T-cell (primary cell): Measurements from ENCODE around the gene TSHZ1. TPM values are rescaled to one million over a fixed set of nuclear protein-coding genes. Genes with fewer than 3 reads are reported as not detected.

ENCODE experiments used
- ATAC-seq, 4 experiments: fragments of 200-7000 bp in 3 of 4; fragments of 150-1000 bp in 1 of 4; cut with Tn5 transposase; replicated peaks in 1 of 4; 1 replicate in 3 of 4; 2 replicates in 1 of 4; pipeline ENCODE4 v1.10.0; 2021; ENCODE audit warnings: moderate library complexity in 3 of 4, mild to moderate bottlenecking in 2 of 4, moderate number of reproducible peaks in 1 of 4
- CTCF ChIA-PET, 2 donors: fragments of 300-600 bp; sonication (Branson Sonifier 250); formaldehyde crosslinking; loops; one replicate each; lab custom pipeline; 2022; ENCODE audit warnings: antibody characterized with exemption in 2 of 2; lab: Charles Lee
- POLR2A ChIA-PET, 2 donors: fragments of 300-600 bp; sonication (Branson Sonifier 250); formaldehyde crosslinking; loops; one replicate each; lab custom pipeline; 2022; ENCODE audit warnings: antibody characterized with exemption in 2 of 2; lab: Charles Lee
- DNase-seq, 35 experiments: peaks; one replicate each; pipeline versions ENCODE4 v3.0.0 to v3.0.0-alpha.2; 2013 to 2023
- H3K27ac ChIP-seq: one replicate; pipeline ENCODE4 v1.5.1; 2013; ENCODE audit warnings: low read length
- H3K27me3 ChIP-seq, 2 experiments: replicated peaks in 1 of 2; 1 replicate in 1 of 2; 2 replicates in 1 of 2; pipeline versions ENCODE4 v1.6.1 to v1.7.0; 2013; ENCODE audit warnings: low read length in 1 of 2, mixed read lengths in 1 of 2; ENCODE audit not compliant: control insufficient read depth in 2 of 2, insufficient read depth in 2 of 2; ENCODE audit errors: extremely low read depth in 1 of 2
- H3K36me3 ChIP-seq, 2 donors: 1 replicate in 1 of 2; 2 replicates in 1 of 2; pipeline versions ENCODE4 v1.6.1 to v1.7.0; 2013; ENCODE audit warnings: low read length in 1 of 2; ENCODE audit not compliant: control insufficient read depth in 2 of 2, insufficient read depth in 1 of 2; ENCODE audit errors: extremely low read depth in 1 of 2
- H3K4me1 ChIP-seq, 2 experiments: 1 replicate in 1 of 2; 2 replicates in 1 of 2; pipeline versions ENCODE4 v1.6.1 to v1.7.0; 2013; ENCODE audit warnings: low read length in 2 of 2, mixed read lengths in 1 of 2; ENCODE audit not compliant: insufficient read depth in 2 of 2, control insufficient read depth in 1 of 2; ENCODE audit errors: extremely low read depth in 1 of 2
- H3K4me3 ChIP-seq, 2 donors: 1 replicate in 1 of 2; 2 replicates in 1 of 2; pipeline versions ENCODE4 v1.5.1 to v1.7.0; 2013; ENCODE audit warnings: mild to moderate bottlenecking in 2 of 2, low read length in 1 of 2, moderate library complexity in 1 of 2; ENCODE audit not compliant: control insufficient read depth in 1 of 2; ENCODE audit errors: extremely low read depth in 1 of 2
- H3K9me3 ChIP-seq: 2 replicates; pipeline ENCODE4 v1.7.0; 2013
- H3K27ac Mint-ChIP-seq, 2 donors: one replicate each; pipeline ENCODE4 v1.8.0; 2020 to 2021; ENCODE audit warnings: mild to moderate bottlenecking in 2 of 2, mixed read lengths in 2 of 2
- H3K27me3 Mint-ChIP-seq, 2 donors: one replicate each; pipeline ENCODE4 v1.8.0; 2021 to 2022; ENCODE audit warnings: mixed read lengths in 2 of 2
- H3K36me3 Mint-ChIP-seq: one replicate; pipeline ENCODE4 v1.8.0; 2021; ENCODE audit warnings: mixed read lengths
- H3K4me1 Mint-ChIP-seq, 3 donors: one replicate each; pipeline ENCODE4 v1.8.0; 2020 to 2022; ENCODE audit warnings: mixed read lengths in 3 of 3, mild to moderate bottlenecking in 1 of 3
- H3K4me3 Mint-ChIP-seq, 3 donors: one replicate each; pipeline ENCODE4 v1.8.0; 2020 to 2022; ENCODE audit warnings: mild to moderate bottlenecking in 3 of 3, mixed read lengths in 3 of 3, moderate library complexity in 3 of 3
- H3K9me3 Mint-ChIP-seq, 3 donors: one replicate each; pipeline ENCODE4 v1.8.0; 2020 to 2022; ENCODE audit warnings: mixed read lengths in 3 of 3
- WGBS: methylation state at CpG from one replicate; pipeline ENCODE4 v1.1.5; 2013; ENCODE audit warnings: missing lambda C conversion rate; ENCODE audit not compliant: insufficient coverage; 5-methylcytosine and 5-hydroxymethylcytosine counted together
- total RNA-seq, 35 experiments: library from RNA in 6 of 35; stranded (reverse) in 6 of 35; fragments of 120-200 nt in 1 of 35; gene quantifications; one replicate each; pipeline versions ENCODE4 v1.2.1 to v1.2.4 and lab custom pipeline; 2013 to 2026

The TSHZ1 gene
- total RNA-seq, 5 donors from 2014 or later (not counting 1 experiment from before 2014, with no cell fraction given), result 26.5 to 31.3 (median 28.2) TPM

DNA sequence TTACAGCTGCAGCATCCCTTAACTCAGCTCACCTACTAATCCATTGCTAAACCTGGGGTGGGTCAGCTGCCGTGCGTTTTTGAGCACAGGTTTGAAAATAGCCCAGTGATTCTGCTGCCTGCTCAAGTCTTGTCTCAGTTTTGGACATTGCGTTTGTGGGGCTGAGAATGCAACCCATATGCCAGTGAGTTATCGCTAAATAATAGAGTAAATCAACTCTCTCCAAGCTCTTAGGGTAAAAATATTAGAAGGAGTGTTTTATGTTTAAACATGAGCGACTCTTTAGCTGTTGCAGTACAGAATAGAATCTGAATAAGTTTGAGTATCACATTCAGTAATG lies 2.1 kb downstream of the TSHZ1 start:
- no peaks in the 10 kb centered on the region for H3K27me3 ChIP-seq
- Mint-ChIP-seq H3K4me3 (peak overlapping the region; percentile 84 to 89 (median 88)), H3K4me1 (peaks cover 65 to 67% (median 66%) of the 10 kb centered on the region in 3 donors), H3K27me3 (no peaks in the 10 kb centered on the region), H3K36me3 (peaks cover 4% of the 10 kb centered on the region), H3K9me3 (no peaks in the 10 kb centered on the region), H3K27ac (peak overlapping the region; percentile 83 to 91)
- 70% methylated on average over 2 of the region's 5 CpGs for WGBS
- no peaks in the 10 kb centered on the region for H3K9me3 ChIP-seq
- ChIA-PET POLR2A (interaction anchor here in 1 of 2 donors (0.7 to 0.9 kb wide), 2 partner anchors 18 to 34 kb away, joined by 3 to 4 read pairs; no protein-coding TSS in a partner anchor), CTCF (interaction anchor here (0.6 to 1.2 kb wide), 3 partner anchors 35 to 267 kb away, joined by 3 read pairs; no protein-coding TSS in a partner anchor)
- H3K4me1 ChIP-seq, result peaks cover 16 to 44% of the 10 kb centered on the region in 2 experiments
- H3K36me3 ChIP-seq, result no peaks in the 10 kb centered on the region
- ATAC-seq (no peak), DNase-seq (no peak)
- H3K4me3 ChIP-seq, result peak overlapping the region in 1 of 2 donors; percentile 56
- H3K27ac ChIP-seq, result no peak overlapping the region

DNA sequence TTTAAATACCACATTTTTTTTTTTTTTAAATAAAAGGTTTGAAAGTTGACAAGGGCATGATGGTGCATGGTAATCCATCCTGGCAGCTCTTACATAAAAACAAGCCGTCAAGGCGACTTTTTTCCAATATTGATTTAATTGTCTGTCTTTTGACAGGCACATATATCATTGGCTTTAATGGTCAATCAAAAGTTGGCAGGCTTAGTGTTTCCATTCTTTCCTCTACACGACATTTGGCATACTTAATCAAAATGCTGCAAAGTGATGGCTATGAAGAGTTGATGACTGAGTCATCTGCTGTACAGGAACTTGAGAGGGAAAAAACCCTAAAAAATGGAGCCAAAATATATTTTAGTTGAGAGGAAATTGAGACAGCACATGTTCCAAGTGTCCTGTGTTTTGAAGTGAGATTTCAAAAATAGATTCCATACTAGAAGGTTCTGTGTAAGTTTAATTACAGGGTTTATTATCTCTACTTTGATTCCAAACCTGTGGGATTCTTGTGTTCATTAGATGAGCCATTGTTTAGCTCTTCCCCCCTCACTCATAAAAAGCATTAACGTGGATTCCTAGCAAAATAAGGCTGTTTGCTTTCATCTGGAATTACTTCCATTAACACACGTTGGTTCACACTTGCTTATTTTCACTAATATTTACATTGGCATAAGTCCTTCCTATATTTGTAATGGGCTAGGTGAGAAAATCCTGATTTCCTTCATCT lies 3.2 kb downstream of the TSHZ1 start:
- no peak for DNase-seq
- peaks cover 4% of the 10 kb centered on the region for H3K36me3 Mint-ChIP-seq
- Histone ChIP-seq H3K4me1 (peaks cover 15 to 39% of the 10 kb centered on the region in 2 experiments), H3K4me3 (no peak overlapping the region), H3K27me3 (no peaks in the 10 kb centered on the region), H3K36me3 (no peaks in the 10 kb centered on the region), H3K9me3 (no peaks in the 10 kb centered on the region), H3K27ac (no peak overlapping the region)
- 100% methylated on average over 1 of the region's 5 CpGs for WGBS
- no peaks in the 10 kb centered on the region for H3K27me3 Mint-ChIP-seq
- H3K4me3 Mint-ChIP-seq, result peak overlapping the region; percentile 26 to 89 (median 88)
- no peak for ATAC-seq
- H3K4me1 Mint-ChIP-seq, result peaks cover 67 to 72% (median 71%) of the 10 kb centered on the region in 3 donors
- ChIA-PET CTCF (interaction anchor here in 1 of 2 donors (0.7 kb wide), 1 partner anchor 256 kb away, joined by 3 read pairs; no protein-coding TSS in a partner anchor), POLR2A (interaction anchor here in 1 of 2 donors (1.0 kb wide), 1 partner anchor 34 kb away, joined by 4 read pairs; no protein-coding TSS in a partner anchor)
- H3K27ac Mint-ChIP-seq, result peak overlapping the region; percentile 36 to 78
- no peaks in the 10 kb centered on the region for H3K9me3 Mint-ChIP-seq

DNA sequence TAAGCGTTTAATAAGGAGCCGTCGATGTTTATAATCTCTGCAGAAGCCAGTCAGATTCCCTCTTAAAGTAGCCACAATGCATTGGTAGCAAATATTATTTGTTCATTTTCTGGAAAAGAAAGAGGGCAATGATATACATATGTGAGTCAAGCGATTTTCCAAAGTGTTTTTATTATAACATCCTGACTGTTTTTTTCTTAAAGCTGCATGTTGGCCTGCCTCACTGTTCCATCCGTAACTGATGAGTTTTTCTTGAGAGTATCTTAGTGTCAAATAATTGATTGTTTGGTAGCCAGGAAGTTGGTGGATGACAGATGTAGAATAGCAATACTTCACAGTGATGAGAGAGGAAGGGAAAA lies 3.7 kb downstream of the TSHZ1 start:
- H3K4me1 Mint-ChIP-seq, result peaks cover 73 to 76% (median 75%) of the 10 kb centered on the region in 3 donors
- CTCF ChIA-PET, result interaction anchor here in 1 of 2 donors (0.7 kb wide), 1 partner anchor 257 kb away, joined by 3 read pairs; no protein-coding TSS in a partner anchor
- Histone ChIP-seq H3K4me3 (no peak overlapping the region), H3K27me3 (no peaks in the 10 kb centered on the region), H3K36me3 (no peaks in the 10 kb centered on the region), H3K9me3 (no peaks in the 10 kb centered on the region), H3K4me1 (peaks cover 15 to 39% of the 10 kb centered on the region in 2 experiments), H3K27ac (no peak overlapping the region)
- ATAC-seq, result no peak
- WGBS, result no CpG with 5 or more reads among the region's 5 CpGs
- no peak for DNase-seq
- POLR2A ChIA-PET, result interaction anchor here in 1 of 2 donors (0.6 to 1.6 kb wide), 2 partner anchors 32 to 435 kb away, joined by 3 read pairs; no protein-coding TSS in a partner anchor
- peaks cover 4% of the 10 kb centered on the region for H3K36me3 Mint-ChIP-seq
- H3K9me3 Mint-ChIP-seq, result no peaks in the 10 kb centered on the region
- peak overlapping the region; percentile 78 to 89 for H3K27ac Mint-ChIP-seq
- peak overlapping the region in 2 of 3 donors; percentile 26 to 89 for H3K4me3 Mint-ChIP-seq
- H3K27me3 Mint-ChIP-seq, result no peaks in the 10 kb centered on the region

DNA sequence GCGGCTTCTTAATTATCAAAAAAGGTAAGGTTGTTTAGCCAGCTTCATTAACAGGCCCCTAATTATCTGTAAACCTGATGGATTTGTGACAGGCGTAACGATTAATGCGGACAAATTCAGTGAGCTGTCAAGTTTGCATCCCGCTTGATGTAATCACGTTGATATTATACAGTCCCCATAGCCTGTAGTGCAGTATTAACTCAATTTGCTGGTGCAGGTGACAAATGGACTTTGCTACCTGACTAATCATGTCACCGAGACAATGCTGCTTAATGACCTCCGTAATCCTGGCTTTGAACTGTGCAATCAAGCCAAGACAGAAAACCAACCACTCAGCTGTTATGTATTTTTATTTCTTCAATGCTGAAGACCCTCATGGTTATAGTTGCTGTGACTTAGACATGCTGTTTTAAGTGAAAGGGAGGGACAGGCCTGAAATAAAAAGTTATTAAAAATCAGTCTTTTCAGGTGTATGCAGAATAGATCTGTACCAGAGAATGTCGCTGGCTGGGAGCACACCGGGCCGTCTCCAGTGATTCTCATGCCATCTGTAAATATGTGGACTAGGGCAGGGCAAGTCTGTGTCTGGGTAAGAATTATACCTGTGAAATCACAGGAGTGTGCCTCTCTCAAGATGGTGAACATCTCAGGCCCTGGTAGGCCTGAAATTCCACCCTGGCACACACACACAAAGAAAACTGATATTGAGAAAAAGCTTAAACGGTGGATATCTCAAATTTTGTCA lies 4.3 kb downstream of the TSHZ1 start:
- Histone ChIP-seq H3K4me3 (no peak overlapping the region), H3K9me3 (no peaks in the 10 kb centered on the region), H3K27me3 (no peaks in the 10 kb centered on the region), H3K27ac (peak overlapping the region; percentile 92), H3K36me3 (no peaks in the 10 kb centered on the region), H3K4me1 (peaks cover 15 to 34% of the 10 kb centered on the region in 2 experiments)
- peaks cover 4% of the 10 kb centered on the region for H3K36me3 Mint-ChIP-seq
- no peak for DNase-seq
- peak overlapping the region; percentile 88 to 89 for H3K27ac Mint-ChIP-seq
- no peak for ATAC-seq
- peaks cover 78 to 80% (median 79%) of the 10 kb centered on the region in 3 donors for H3K4me1 Mint-ChIP-seq
- no peaks in the 10 kb centered on the region for H3K9me3 Mint-ChIP-seq
- no peaks in the 10 kb centered on the region for H3K27me3 Mint-ChIP-seq
- POLR2A ChIA-PET, result interaction anchor here (0.6 to 1.6 kb wide), 4 partner anchors 9 to 436 kb away, joined by 3 to 7 read pairs (median 3); no protein-coding TSS in a partner anchor
- CTCF ChIA-PET, result interaction anchor here in 1 of 2 donors (0.9 kb wide), 1 partner anchor 317 kb away, joined by 3 read pairs; no protein-coding TSS in a partner anchor
- peak overlapping the region; percentile 17 to 89 (median 28) for H3K4me3 Mint-ChIP-seq
- WGBS, result 91% methylated on average over 6 of the region's 12 CpGs

DNA sequence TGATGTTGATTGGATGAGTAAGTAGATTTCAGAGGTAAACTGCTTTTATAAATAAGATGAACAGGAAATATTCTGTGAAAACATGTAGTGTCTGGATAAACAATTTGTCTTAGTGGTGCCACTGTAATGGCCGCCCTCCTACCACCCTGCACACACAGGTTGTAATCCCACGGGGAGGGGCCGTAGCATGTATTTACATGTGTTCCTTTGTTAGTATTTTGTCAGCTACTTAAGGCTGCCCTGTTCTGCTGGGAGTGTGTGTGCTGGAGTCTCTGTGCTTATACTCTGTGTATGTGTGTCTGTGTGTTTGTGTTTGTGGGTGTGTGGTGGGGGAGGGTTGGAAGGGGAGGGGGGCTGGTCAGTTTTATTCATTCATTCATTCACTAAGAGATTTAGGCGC lies 5.1 kb downstream of the TSHZ1 start:
- Histone ChIP-seq H3K27me3 (no peaks in the 10 kb centered on the region), H3K36me3 (no peaks in the 10 kb centered on the region), H3K27ac (peak overlapping the region; percentile 92), H3K4me3 (no peak overlapping the region), H3K9me3 (no peaks in the 10 kb centered on the region), H3K4me1 (peaks cover 15 to 30% of the 10 kb centered on the region in 2 experiments)
- no peaks in the 10 kb centered on the region for H3K9me3 Mint-ChIP-seq
- CTCF ChIA-PET, result interaction anchor here in 1 of 2 donors (0.9 to 1.5 kb wide), 3 partner anchors 14 to 318 kb away, joined by 3 read pairs; no protein-coding TSS in a partner anchor
- no CpG with 5 or more reads among the region's 4 CpGs for WGBS
- POLR2A ChIA-PET, result interaction anchor here (0.6 to 1.6 kb wide), 8 partner anchors 9 to 1604 kb away, joined by 3 to 7 read pairs (median 3); no protein-coding TSS in a partner anchor
- DNase-seq, result no peak
- H3K27ac Mint-ChIP-seq, result peak overlapping the region; percentile 88 to 89
- peak overlapping the region in 2 of 3 donors; percentile 17 to 59 for H3K4me3 Mint-ChIP-seq
- peaks cover 4% of the 10 kb centered on the region for H3K36me3 Mint-ChIP-seq
- no peaks in the 10 kb centered on the region for H3K27me3 Mint-ChIP-seq
- H3K4me1 Mint-ChIP-seq, result peaks cover 78 to 81% (median 80%) of the 10 kb centered on the region in 3 donors
- no peak for ATAC-seq
